ENCODE measurements around the gene NQO2.

NQO2 gene

GRCh38 chr6:2986722-2987221 lies 12.9 kb upstream of the NQO2 start (continued):
- TF ChIP-seq ZNF701 (tag by site-specific recombination; IDR thresholded peaks at IDR 0.05) (no peak), SP2 (tag by site-specific recombination; IDR thresholded peaks at IDR 0.05) (no peak), ZFHX2 (tag by site-specific recombination; conservative IDR thresholded peaks at IDR 0.05) (no peak), FEZF1 (tag by site-specific recombination; IDR thresholded peaks at IDR 0.05) (peak; percentile 44; the same call in 1 of the 2 replicates), ZNF184 (tag by site-specific recombination; IDR thresholded peaks at IDR 0.05) (peak; percentile 85; the same call in 1 of the 2 replicates), PRDM10 (tag by site-specific recombination; IDR thresholded peaks at IDR 0.05) (no peak), SCRT2 (tag by site-specific recombination; IDR thresholded peaks at IDR 0.05) (no peak), OVOL3 (tag by site-specific recombination; IDR thresholded peaks at IDR 0.05) (no peak), ZNF18 (tag by site-specific recombination; IDR thresholded peaks at IDR 0.05) (no peak), PRDM6 (tag by site-specific recombination; IDR thresholded peaks at IDR 0.05) (peak; percentile 74), ZNF121 (tag by site-specific recombination; IDR thresholded peaks at IDR 0.05) (no peak), MYNN (tag by site-specific recombination; IDR thresholded peaks at IDR 0.05; ENCODE audit: borderline replicate concordance) (no peak), ZNF157 (tag by site-specific recombination; IDR thresholded peaks at IDR 0.05) (no peak), PRDM4 (tag by site-specific recombination; IDR thresholded peaks at IDR 0.05) (0 out of 2 replicates have a peak, but pooled peaks have one; percentile 40), ZNF704 (tag by site-specific recombination; IDR thresholded peaks at IDR 0.05) (no peak), ZNF175 (tag by site-specific recombination; IDR thresholded peaks at IDR 0.05) (no peak), SETDB1 (IDR thresholded peaks at IDR 0.05; ENCODE audit: insufficient read length, low read length) (no peak), ZNF488 (tag by site-specific recombination; IDR thresholded peaks at IDR 0.05) (no peak), ZNF624 (tag by site-specific recombination; IDR thresholded peaks at IDR 0.05) (no peak), ZNF629 (tag by site-specific recombination; IDR thresholded peaks at IDR 0.05) (peak; percentile 66; the same call in 1 of the 2 replicates), ZNF366 (tag by site-specific recombination; conservative IDR thresholded peaks at IDR 0.05) (peak; percentile 63), ZNF660 (tag by site-specific recombination; IDR thresholded peaks at IDR 0.05) (no peak), KLF10 (tag by site-specific recombination; IDR thresholded peaks at IDR 0.05) (peak; percentile 70), ZNF510 (tag by site-specific recombination; IDR thresholded peaks at IDR 0.05; ENCODE audit: insufficient replicate concordance) (no peak), ZBTB44 (tag by site-specific recombination; IDR thresholded peaks at IDR 0.05) (peak; percentile 44; the same call in 1 of the 2 replicates), ZFP37 (tag by site-specific recombination; IDR thresholded peaks at IDR 0.05) (no peak), SCRT1 (tag by site-specific recombination; IDR thresholded peaks at IDR 0.05; ENCODE audit: borderline replicate concordance) (no peak)
